Cardiac fibroblast (primary cell): ENCODE data around the gene IRGC.

Source experiments
- DNase-seq, 2 donors: peaks; one replicate each; pipeline versions ENCODE4 v3.0.0 to v3.0.0-alpha.2; 2010; ENCODE audit warnings: low read depth in 2 of 2
- H3K4me3 ChIP-seq, 2 donors: replicated peaks in 1 of 2; 1 replicate in 1 of 2; 2 replicates in 1 of 2; pipeline ENCODE4 v1.5.1; 2011; ENCODE audit warnings: low read depth in 2 of 2, low read length in 2 of 2, mild to moderate bottlenecking in 2 of 2, moderate library complexity in 1 of 2
- CTCF ChIP-seq: IDR thresholded peaks from one replicate; pipeline ENCODE4 v1.5.1; 2011; ENCODE audit warnings: low read depth, mild to moderate bottlenecking, low read length, inconsistent platforms

Gene IRGC

DNA sequence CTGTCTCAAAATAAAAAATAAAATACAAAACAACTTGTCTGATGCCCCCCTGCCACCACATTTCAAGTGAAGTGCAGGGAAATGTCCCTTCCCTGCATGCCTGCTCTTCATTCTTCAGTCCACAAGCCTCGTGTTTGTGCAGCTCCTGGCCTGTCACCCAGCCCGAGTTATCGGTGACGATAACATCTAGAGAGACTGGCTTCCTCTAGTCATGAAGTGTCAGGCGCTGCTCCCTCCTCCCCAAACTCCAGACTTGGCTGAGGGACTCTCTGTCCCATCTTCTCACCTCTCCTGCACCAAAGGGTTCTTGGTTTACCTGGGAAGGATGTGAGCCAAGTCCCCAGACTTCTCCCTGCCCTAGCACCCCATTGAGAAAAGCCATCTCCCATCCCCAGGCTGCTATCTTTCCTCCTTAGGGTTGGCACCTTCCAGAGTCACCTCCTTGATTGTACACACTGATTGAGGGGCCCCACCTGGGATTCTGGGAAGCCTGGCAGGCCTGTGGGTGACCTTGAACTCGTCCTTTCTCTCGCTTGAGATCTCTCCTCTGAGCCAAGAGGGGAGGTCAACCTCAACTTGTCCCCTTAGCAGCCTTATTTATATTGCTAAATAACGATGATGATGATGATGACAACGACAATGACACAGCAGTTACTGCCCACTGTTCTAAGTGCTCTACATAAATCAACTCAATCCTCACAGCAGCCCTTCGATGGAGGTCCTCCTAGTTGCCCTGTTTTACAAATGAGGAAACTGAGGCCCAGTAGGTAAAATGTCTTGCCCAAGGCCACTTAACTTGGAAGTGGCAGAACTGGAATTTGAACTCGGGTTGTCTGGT, 32.8 kb upstream of the IRGC start:
- no peak overlapping the region for H3K4me3 ChIP-seq
- no peak for DNase-seq
- TF ChIP-seq CTCF, result no peak

GRCh38 chr19:43683905-43684304, 32.0 kb upstream of the IRGC start:
- H3K4me3 ChIP-seq, result no peak overlapping the region
- DNase-seq, result no peak
- TF ChIP-seq CTCF, result no peak

DNA sequence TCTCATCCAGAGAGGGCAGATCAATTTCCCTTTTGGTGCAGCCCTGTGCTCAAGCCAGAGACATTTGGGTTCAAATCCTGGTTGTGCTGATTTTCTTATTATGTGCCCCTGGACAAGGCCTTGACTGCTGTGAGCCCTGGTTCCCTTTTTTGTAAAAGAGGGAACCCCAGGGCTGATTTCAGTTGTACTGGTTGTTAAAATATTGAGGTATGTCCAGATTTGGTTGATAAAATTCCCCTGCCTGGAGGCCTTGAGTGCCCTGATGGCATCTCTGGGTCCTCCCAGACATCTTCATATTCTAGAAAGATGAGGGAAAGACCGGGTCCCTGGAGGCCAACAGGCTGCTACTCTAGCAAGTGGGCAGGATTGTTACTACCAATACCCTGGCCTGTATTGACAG, 31.6 kb upstream of the IRGC start:
- DNase-seq, result no peak
- no peak overlapping the region for H3K4me3 ChIP-seq
- TF ChIP-seq CTCF, result no peak

DNA sequence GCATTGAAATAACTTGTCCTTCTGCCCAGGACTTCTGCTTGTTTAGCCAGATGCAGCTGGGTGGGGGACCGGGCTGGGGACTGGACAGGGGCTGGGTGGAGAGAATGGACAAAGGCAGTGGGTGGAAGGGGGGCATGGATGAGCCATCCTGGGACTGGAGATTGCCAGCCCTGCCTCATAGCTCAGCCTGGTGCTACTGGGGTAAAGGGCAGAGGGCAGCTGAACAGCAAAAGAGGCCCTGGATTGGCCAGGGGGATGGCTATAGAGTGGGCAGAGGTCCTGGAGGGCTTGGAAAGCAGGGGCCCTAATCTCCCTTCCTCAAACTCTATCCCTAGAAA, 28.2 kb upstream of the IRGC start:
- DNase-seq, result no peak
- TF ChIP-seq CTCF, result no peak
- no peak overlapping the region for H3K4me3 ChIP-seq

- TF ChIP-seq CTCF, result no peak
- no peak for DNase-seq
- H3K4me3 ChIP-seq, result no peak overlapping the region
Observed at GRCh38 chr19:43688059-43688701, 27.7 kb upstream of the IRGC start.

- TF ChIP-seq CTCF, result no peak
- no peak overlapping the region for H3K4me3 ChIP-seq
- DNase-seq, result no peak
Observed at GRCh38 chr19:43690444-43690843, 25.4 kb upstream of the IRGC start.

- H3K4me3 ChIP-seq, result no peak overlapping the region
- no peak for TF ChIP-seq CTCF
- no peak for DNase-seq
Observed at GRCh38 chr19:43690890-43691289, 25.0 kb upstream of the IRGC start.
